H9 (cell line): ENCODE data around the gene CDADC1. TPM values are rescaled to one million over a fixed set of nuclear protein-coding genes. Genes with fewer than 3 reads are reported as not detected.
A peak's percentile ranks its signal among the peaks of the same experiment; 100 is the strongest.

Experiments
- DNase-seq: peaks from one replicate; pipeline ENCODE4 v3.0.0-alpha.2; 2017
- H2AFZ ChIP-seq: one replicate; pipeline ENCODE4 v1.6.1; 2013; ENCODE audit warnings: mild to moderate bottlenecking, low read length, control low read depth, moderate library complexity
- H2AK5ac ChIP-seq: 2 replicates; pipeline ENCODE4 v1.6.1; 2013; ENCODE audit warnings: low read length, control low read depth, mixed read lengths; ENCODE audit not compliant: insufficient read length
- H2BK120ac ChIP-seq: one replicate; pipeline ENCODE4 v1.6.1; 2013; ENCODE audit warnings: low read depth, mild to moderate bottlenecking, low read length, control low read depth, inconsistent platforms; ENCODE audit not compliant: poor library complexity, severe bottlenecking
- H2BK12ac ChIP-seq: 2 replicates; pipeline ENCODE4 v1.6.1; 2013; ENCODE audit warnings: low read length, control low read depth, mixed read lengths, low read depth; ENCODE audit not compliant: insufficient read length
- H2BK15ac ChIP-seq: 2 replicates; pipeline ENCODE4 v1.6.1; 2013; ENCODE audit warnings: low read depth, low read length, control low read depth
- H2BK20ac ChIP-seq: one replicate; pipeline ENCODE4 v1.6.1; 2013; ENCODE audit warnings: low read depth, mild to moderate bottlenecking, low read length, control low read depth, inconsistent platforms; ENCODE audit not compliant: poor library complexity, severe bottlenecking
- H2BK5ac ChIP-seq: 2 replicates; pipeline ENCODE4 v1.6.1; 2013; ENCODE audit warnings: low read length, control low read depth, mixed read lengths; ENCODE audit not compliant: insufficient read length
- H3K14ac ChIP-seq: 2 replicates; pipeline ENCODE4 v1.6.1; 2013; ENCODE audit warnings: low read length, control low read depth; ENCODE audit not compliant: insufficient read depth
- H3K18ac ChIP-seq: 2 replicates; pipeline ENCODE4 v1.6.1; 2013; ENCODE audit warnings: low read depth, mild to moderate bottlenecking, mixed read lengths, low read length, control low read depth; ENCODE audit not compliant: insufficient read length
- H3K23ac ChIP-seq: 2 replicates; pipeline ENCODE4 v1.6.1; 2013; ENCODE audit warnings: low read length, control low read depth, mixed read lengths, low read depth; ENCODE audit not compliant: insufficient read length
- H3K23me2 ChIP-seq: 2 replicates; pipeline ENCODE4 v1.6.1; 2013; ENCODE audit warnings: low read depth, mild to moderate bottlenecking, mixed read lengths, low read length, control low read depth; ENCODE audit not compliant: insufficient read length, poor library complexity, severe bottlenecking
- H3K27ac ChIP-seq: 2 replicates; pipeline ENCODE4 v1.5.1; 2013; ENCODE audit warnings: low read length, control low read depth, mixed read lengths, low read depth; ENCODE audit not compliant: insufficient read length
- H3K27me3 ChIP-seq: 2 replicates; pipeline ENCODE4 v1.6.1; 2013; ENCODE audit warnings: low read length, control low read depth, inconsistent platforms; ENCODE audit not compliant: insufficient read depth
- H3K4ac ChIP-seq: 2 replicates; pipeline ENCODE4 v1.6.1; 2013; ENCODE audit warnings: low read depth, mild to moderate bottlenecking, control low read depth, inconsistent platforms, low read length, moderate library complexity
- H3K4me1 ChIP-seq: 2 replicates; pipeline ENCODE4 v1.6.1; 2013; ENCODE audit warnings: low read length, control low read depth, inconsistent platforms; ENCODE audit not compliant: insufficient read depth
- H3K4me2 ChIP-seq: 2 replicates; pipeline ENCODE4 v1.6.1; 2013; ENCODE audit warnings: low read length, control low read depth, mixed read lengths; ENCODE audit not compliant: insufficient read length, insufficient read depth
- H3K56ac ChIP-seq: 2 replicates; pipeline ENCODE4 v1.6.1; 2013; ENCODE audit warnings: low read depth, mild to moderate bottlenecking, mixed read lengths, low read length, control low read depth; ENCODE audit not compliant: insufficient read length
- H3K79me1 ChIP-seq: 2 replicates; pipeline ENCODE4 v1.6.1; 2013; ENCODE audit warnings: low read depth, mild to moderate bottlenecking, moderate library complexity, low read length, control low read depth, inconsistent platforms; ENCODE audit not compliant: insufficient read depth, poor library complexity, severe bottlenecking
- H3K79me2 ChIP-seq: 2 replicates; pipeline ENCODE4 v1.6.1; 2013; ENCODE audit warnings: low read length, control low read depth, inconsistent platforms; ENCODE audit not compliant: insufficient read depth
- H3K9ac ChIP-seq: 2 replicates; pipeline ENCODE4 v1.6.1; 2013; ENCODE audit warnings: low read length, control low read depth, mixed read lengths; ENCODE audit not compliant: insufficient read length; ENCODE audit errors: extremely low read depth
- H3K9me3 ChIP-seq: one replicate; pipeline ENCODE4 v1.6.1; 2013; ENCODE audit warnings: low read depth, low read length, inconsistent platforms; ENCODE audit not compliant: control insufficient read depth
- H3T11ph ChIP-seq: one replicate; pipeline ENCODE4 v1.6.1; 2013; ENCODE audit warnings: mild to moderate bottlenecking, low read length, control low read depth, inconsistent platforms
- H4K20me1 ChIP-seq: one replicate; pipeline ENCODE4 v1.6.1; 2013; ENCODE audit not compliant: control insufficient read depth, insufficient read length, insufficient read depth
- H4K5ac ChIP-seq: 2 replicates; pipeline ENCODE4 v1.6.1; 2013; ENCODE audit warnings: low read depth, mild to moderate bottlenecking, mixed read lengths, low read length, control low read depth; ENCODE audit not compliant: insufficient read length
- H4K8ac ChIP-seq: replicated peaks from 2 replicates; pipeline ENCODE4 v1.6.1; 2013; ENCODE audit warnings: low read length, control low read depth, mixed read lengths, low read depth; ENCODE audit not compliant: insufficient read length
- H4K91ac ChIP-seq: 2 replicates; pipeline ENCODE4 v1.6.1; 2013; ENCODE audit warnings: low read depth, mild to moderate bottlenecking, moderate library complexity, mixed read lengths, low read length, control low read depth; ENCODE audit not compliant: insufficient read length
- H3K27ac Mint-ChIP-seq, 3 experiments: 2 replicates in 2 of 3; 3 replicates in 1 of 3; pipeline ENCODE4 v1.8.0; 2020 to 2021; ENCODE audit warnings: mixed read lengths in 3 of 3, mild to moderate bottlenecking in 1 of 3, moderate library complexity in 1 of 3
- H3K27me3 Mint-ChIP-seq: 2 replicates; pipeline ENCODE4 v1.8.0; 2021; ENCODE audit warnings: low read depth, mild to moderate bottlenecking, moderate library complexity, mixed read lengths
- H3K36me3 Mint-ChIP-seq, 3 experiments: 2 replicates in 2 of 3; 3 replicates in 1 of 3; pipeline ENCODE4 v1.8.0; 2020 to 2021; ENCODE audit warnings: low read depth in 3 of 3, mixed read lengths in 3 of 3; ENCODE audit not compliant: insufficient read depth in 1 of 3
- H3K4me1 Mint-ChIP-seq, 2 experiments: 2 replicates each; pipeline ENCODE4 v1.8.0; 2020; ENCODE audit warnings: mixed read lengths in 2 of 2
- H3K4me3 Mint-ChIP-seq, 2 experiments: 2 replicates in 1 of 2; 3 replicates in 1 of 2; pipeline ENCODE4 v1.8.0; 2020 to 2021; ENCODE audit warnings: mild to moderate bottlenecking in 2 of 2, mixed read lengths in 2 of 2, moderate library complexity in 1 of 2
- H3K9me3 Mint-ChIP-seq, 2 experiments: 2 replicates in 1 of 2; 3 replicates in 1 of 2; pipeline ENCODE4 v1.8.0; 2020; ENCODE audit warnings: mild to moderate bottlenecking in 2 of 2, mixed read lengths in 2 of 2, moderate library complexity in 1 of 2
- CTCF ChIP-seq: fragments of 200-600 bp; sonication (generic); conservative IDR thresholded peaks from 3 replicates; pipeline ENCODE4 v1.8.0; 2021; ENCODE audit warnings: antibody characterized with exemption, mild to moderate bottlenecking
- WGBS: extraction: QIAGEN DNeasy Blood & Tissue Kit; methylation state at CpG from one replicate; pipeline ENCODE4 v1.1.7; 2013; ENCODE audit warnings: missing lambda C conversion rate, low lambda C conversion rate, mixed read lengths; ENCODE audit not compliant: insufficient read length; ENCODE audit errors: extremely low coverage; 5-methylcytosine and 5-hydroxymethylcytosine counted together
- total RNA-seq: library from RNA; stranded (reverse); gene quantifications from 2 replicates; pipeline ENCODE4 v1.2.1, GENCODE V29; 2021

Gene CDADC1
- total RNA-seq, 1 experiment from 2014 or later, result 4.9 TPM

GRCh38 chr13:49218493-49219051 is 29.2 kb upstream of the CDADC1 start:
- no peak overlapping the region for H3K9ac ChIP-seq
- no peak overlapping the region for H3K56ac ChIP-seq
- Mint-ChIP-seq H3K4me1 (peaks cover 30 to 39% of the 10 kb centered on the region in 2 experiments), H3K27ac (no peak overlapping the region; a peak in 1 of 7 replicates), H3K27me3 (peaks cover 80% of the 10 kb centered on the region), H3K9me3 (peaks cover 0 to 5% of the 10 kb centered on the region in 2 experiments; a peak in 2 of 5 replicates), H3K36me3 (peaks cover 0 to 5% (median 0%) of the 10 kb centered on the region in 3 experiments; a peak in 3 of 7 replicates), H3K4me3 (peak overlapping the region; percentile 50 to 78)
- peaks cover 13% of the 10 kb centered on the region for H3K23me2 ChIP-seq
- H2AFZ ChIP-seq, result no peak overlapping the region
- H3K4me1 ChIP-seq, result no peaks in the 10 kb centered on the region; the same call in 1 of the 2 replicates
- H3K79me2 ChIP-seq, result no peaks in the 10 kb centered on the region
- H4K91ac ChIP-seq, result no peak overlapping the region
- no peak overlapping the region for H2AK5ac ChIP-seq
- TF ChIP-seq CTCF, result no peak
- peaks cover 60% of the 10 kb centered on the region for H3K27me3 ChIP-seq
- H3K27ac ChIP-seq, result no peak overlapping the region
- H3K18ac ChIP-seq, result no peak overlapping the region
- no peaks in the 10 kb centered on the region for H3K9me3 ChIP-seq
- WGBS, result no CpG with 5 or more reads among the region's 25 CpGs
- H3K23ac ChIP-seq, result no peak overlapping the region
- no peak overlapping the region for H2BK120ac ChIP-seq
- H3T11ph ChIP-seq, result no peak overlapping the region
- H3K79me1 ChIP-seq, result no peaks in the 10 kb centered on the region
- H4K8ac ChIP-seq, result no peak overlapping the region
- H3K4ac ChIP-seq, result no peak overlapping the region
- H4K20me1 ChIP-seq, result no peaks in the 10 kb centered on the region
- no peak overlapping the region for H2BK20ac ChIP-seq
- no peak overlapping the region for H2BK15ac ChIP-seq
- H4K5ac ChIP-seq, result peak overlapping the region; percentile 56
- no peak overlapping the region; the same call in 1 of the 2 replicates for H3K14ac ChIP-seq
- no peak overlapping the region for H2BK5ac ChIP-seq
- H2BK12ac ChIP-seq, result no peak overlapping the region
- H3K4me2 ChIP-seq, result peak overlapping the region; percentile 97
- peak; percentile 68 for DNase-seq
